ENCODE results near the gene NRG3.

GRCh38 chr10:82924711-82925110, 1049.7 kb downstream of the NRG3 start:
- TF ChIP-seq POLR2A (IDR thresholded peaks at IDR 0.05; ENCODE audit: low read depth) = no peak
- TF ChIP-seq, protein P1, sequence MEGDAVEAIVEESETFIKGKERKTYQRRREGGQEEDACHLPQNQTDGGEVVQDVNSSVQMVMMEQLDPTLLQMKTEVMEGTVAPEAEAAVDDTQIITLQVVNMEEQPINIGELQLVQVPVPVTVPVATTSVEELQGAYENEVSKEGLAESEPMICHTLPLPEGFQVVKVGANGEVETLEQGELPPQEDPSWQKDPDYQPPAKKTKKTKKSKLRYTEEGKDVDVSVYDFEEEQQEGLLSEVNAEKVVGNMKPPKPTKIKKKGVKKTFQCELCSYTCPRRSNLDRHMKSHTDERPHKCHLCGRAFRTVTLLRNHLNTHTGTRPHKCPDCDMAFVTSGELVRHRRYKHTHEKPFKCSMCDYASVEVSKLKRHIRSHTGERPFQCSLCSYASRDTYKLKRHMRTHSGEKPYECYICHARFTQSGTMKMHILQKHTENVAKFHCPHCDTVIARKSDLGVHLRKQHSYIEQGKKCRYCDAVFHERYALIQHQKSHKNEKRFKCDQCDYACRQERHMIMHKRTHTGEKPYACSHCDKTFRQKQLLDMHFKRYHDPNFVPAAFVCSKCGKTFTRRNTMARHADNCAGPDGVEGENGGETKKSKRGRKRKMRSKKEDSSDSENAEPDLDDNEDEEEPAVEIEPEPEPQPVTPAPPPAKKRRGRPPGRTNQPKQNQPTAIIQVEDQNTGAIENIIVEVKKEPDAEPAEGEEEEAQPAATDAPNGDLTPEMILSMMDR (IDR thresholded peaks at IDR 0.05) = no peak
- no peak for TF ChIP-seq POLR2AphosphoS5 (IDR thresholded peaks at IDR 0.05)

Measured in esophagus muscularis mucosa (tissue), 3 donors.